IPS-18a (cell line): ENCODE data around the gene HIPK2.
A peak's percentile ranks its signal among the peaks of the same experiment; 100 is the strongest.

Experiments used
- H3K27ac ChIP-seq: one replicate; pipeline ENCODE4 v1.5.1; 2013; ENCODE audit warnings: low read length
- H3K27me3 ChIP-seq: one replicate; pipeline ENCODE4 v1.6.1; 2013; ENCODE audit warnings: mild to moderate bottlenecking, low read length; ENCODE audit not compliant: control insufficient read depth, insufficient read depth
- H3K36me3 ChIP-seq: one replicate; pipeline ENCODE4 v1.6.1; 2013; ENCODE audit warnings: low read depth, low read length; ENCODE audit not compliant: control insufficient read depth
- H3K4me1 ChIP-seq: one replicate; pipeline ENCODE4 v1.6.1; 2013; ENCODE audit warnings: low read depth, low read length; ENCODE audit not compliant: control insufficient read depth
- H3K4me3 ChIP-seq: one replicate; pipeline ENCODE4 v1.5.1; 2013; ENCODE audit warnings: low read length
- H3K9ac ChIP-seq: one replicate; pipeline ENCODE4 v1.6.1; 2013; ENCODE audit warnings: mild to moderate bottlenecking, low read length, moderate library complexity
- H3K9me3 ChIP-seq: one replicate; pipeline ENCODE4 v1.6.1; 2013; ENCODE audit warnings: low read depth, low read length; ENCODE audit not compliant: control insufficient read depth

HIPK2 gene

DNA sequence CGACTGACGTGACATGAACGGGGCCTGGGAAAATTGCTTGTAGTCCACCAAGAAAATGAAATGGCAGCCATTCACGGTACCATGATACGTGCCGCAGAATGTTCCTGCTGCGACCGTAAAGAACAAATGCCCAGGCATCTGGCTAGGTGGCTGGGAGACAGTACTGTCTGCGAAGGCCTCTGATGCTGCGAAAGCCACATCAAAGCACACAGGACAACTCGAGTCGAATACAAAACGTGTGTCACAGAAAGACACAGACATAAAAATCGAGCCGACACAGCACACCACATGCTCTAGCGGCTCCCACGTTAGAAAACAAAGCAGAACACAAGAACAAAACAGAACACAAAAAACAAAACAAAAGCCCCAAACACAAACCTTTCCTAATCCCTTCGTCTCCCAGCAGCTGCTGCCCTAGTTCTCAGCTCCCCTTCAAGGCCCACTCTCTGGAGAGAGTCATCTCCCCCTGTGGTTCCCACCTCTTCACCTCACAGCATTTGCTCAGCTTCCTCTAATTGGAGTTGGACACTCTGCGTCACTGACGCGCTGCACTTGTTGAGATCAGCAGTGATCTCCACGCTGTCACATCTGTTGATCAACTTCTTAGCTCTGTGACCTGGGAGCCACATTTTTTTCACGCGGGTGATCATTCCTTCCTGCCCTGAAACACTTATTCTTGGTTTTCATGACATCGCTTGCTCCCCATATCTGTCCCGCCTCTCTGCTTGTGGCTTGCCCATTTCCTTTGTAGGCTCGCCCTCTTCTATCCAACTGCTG, 142.1 kb downstream of the HIPK2 start:
- Histone ChIP-seq H3K27me3 (no peaks in the 10 kb centered on the region), H3K9me3 (no peaks in the 10 kb centered on the region), H3K9ac (no peak overlapping the region), H3K27ac (no peak overlapping the region), H3K36me3 (no peaks in the 10 kb centered on the region), H3K4me1 (no peaks in the 10 kb centered on the region), H3K4me3 (no peak overlapping the region)

DNA sequence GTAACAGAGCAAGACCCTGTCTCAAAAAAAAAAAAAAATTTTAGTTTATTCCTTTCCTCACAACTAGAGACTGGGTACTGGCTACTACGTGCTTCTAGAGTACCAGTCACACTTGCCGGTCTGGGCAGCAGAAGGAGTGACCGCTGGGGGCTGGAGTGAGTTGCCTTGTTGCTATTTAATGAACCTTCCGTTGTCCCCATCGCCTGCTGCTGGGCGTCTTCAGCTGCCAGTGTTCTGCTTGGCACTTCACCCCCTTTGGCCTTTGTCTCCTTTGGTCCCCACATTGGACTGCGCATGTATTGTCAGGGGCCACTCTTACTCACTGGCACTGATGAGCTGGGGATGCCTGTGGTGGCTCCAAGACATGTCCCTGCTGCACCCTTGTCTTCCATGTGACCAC, 143.7 kb downstream of the HIPK2 start:
- H3K27me3 ChIP-seq, result no peaks in the 10 kb centered on the region
- no peak overlapping the region for H3K9ac ChIP-seq
- no peaks in the 10 kb centered on the region for H3K36me3 ChIP-seq
- H3K4me3 ChIP-seq, result no peak overlapping the region
- no peak overlapping the region for H3K27ac ChIP-seq
- H3K9me3 ChIP-seq, result no peaks in the 10 kb centered on the region
- H3K4me1 ChIP-seq, result no peaks in the 10 kb centered on the region

DNA sequence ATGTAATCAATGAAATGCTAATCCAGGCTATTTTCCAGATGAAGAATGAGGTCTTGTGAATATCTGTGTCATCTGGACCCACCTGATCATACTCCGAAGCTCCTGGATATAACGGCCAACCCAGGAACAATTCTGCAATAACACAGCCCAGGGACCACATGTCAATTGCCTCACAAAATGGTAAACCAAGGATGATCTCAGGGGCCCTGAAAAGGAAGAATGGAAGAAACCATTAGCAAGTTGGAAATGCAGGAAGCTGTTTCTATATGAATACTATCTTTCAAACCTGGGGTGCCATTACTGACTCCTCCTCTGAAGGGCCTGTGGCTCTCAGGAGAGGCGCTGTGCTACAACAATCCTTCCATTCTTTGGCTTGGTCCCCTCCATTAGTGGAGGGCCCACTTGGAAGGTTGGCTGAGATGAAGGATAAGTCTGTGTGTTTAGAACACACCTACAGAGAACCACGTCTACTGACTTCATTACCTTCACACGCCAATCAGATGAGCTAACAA, 146.2 kb downstream of the HIPK2 start:
- no peak overlapping the region for H3K9ac ChIP-seq
- H3K27me3 ChIP-seq, result no peaks in the 10 kb centered on the region
- H3K4me1 ChIP-seq, result peaks cover 3% of the 10 kb centered on the region
- no peaks in the 10 kb centered on the region for H3K9me3 ChIP-seq
- H3K27ac ChIP-seq, result no peak overlapping the region
- no peaks in the 10 kb centered on the region for H3K36me3 ChIP-seq
- no peak overlapping the region for H3K4me3 ChIP-seq

DNA sequence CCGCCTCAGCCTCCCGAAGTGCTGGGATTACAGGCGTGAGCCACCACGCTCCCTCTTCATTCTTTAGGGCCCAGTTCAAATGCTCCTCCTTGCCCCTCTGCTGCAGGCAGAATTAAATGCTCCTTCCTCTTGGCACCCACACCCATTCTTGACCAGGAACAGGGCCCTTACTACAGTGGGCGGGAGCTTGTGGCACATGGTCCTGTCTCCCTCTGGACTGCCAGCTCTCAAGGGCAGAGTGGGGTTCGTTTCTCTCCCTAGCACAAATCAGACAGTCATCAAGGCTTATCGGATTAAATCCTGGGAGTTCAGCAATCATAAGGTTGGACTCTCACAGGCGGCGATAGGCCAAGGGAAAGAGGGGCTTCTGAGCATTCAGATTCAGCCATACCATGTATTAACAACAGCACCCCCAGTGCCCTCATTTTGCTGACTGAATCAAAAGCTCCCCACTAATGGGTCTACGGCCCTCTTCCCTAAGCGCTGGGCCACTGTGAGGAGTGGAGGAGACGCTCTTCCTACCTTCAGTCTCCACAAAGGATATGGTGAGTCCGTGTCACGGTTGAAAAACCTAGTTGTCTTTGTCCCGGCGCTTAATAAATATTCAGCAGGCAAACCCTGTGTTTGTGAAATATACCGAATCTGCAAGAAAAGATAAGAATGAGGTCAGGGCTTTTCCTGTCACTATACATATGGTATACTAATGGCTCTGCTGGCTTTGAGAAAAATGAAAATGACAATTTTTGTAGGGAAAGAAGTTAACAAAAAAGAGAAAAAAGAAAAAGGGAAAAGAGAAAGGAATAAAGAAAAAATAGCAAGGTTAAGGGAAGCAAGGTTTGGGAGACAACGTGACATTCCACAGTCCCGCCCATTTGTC, 146.9 kb downstream of the HIPK2 start:
- H3K9me3 ChIP-seq, result no peaks in the 10 kb centered on the region
- no peak overlapping the region for H3K9ac ChIP-seq
- no peak overlapping the region for H3K4me3 ChIP-seq
- no peaks in the 10 kb centered on the region for H3K27me3 ChIP-seq
- H3K36me3 ChIP-seq, result no peaks in the 10 kb centered on the region
- H3K4me1 ChIP-seq, result peaks cover 3% of the 10 kb centered on the region
- H3K27ac ChIP-seq, result no peak overlapping the region

DNA sequence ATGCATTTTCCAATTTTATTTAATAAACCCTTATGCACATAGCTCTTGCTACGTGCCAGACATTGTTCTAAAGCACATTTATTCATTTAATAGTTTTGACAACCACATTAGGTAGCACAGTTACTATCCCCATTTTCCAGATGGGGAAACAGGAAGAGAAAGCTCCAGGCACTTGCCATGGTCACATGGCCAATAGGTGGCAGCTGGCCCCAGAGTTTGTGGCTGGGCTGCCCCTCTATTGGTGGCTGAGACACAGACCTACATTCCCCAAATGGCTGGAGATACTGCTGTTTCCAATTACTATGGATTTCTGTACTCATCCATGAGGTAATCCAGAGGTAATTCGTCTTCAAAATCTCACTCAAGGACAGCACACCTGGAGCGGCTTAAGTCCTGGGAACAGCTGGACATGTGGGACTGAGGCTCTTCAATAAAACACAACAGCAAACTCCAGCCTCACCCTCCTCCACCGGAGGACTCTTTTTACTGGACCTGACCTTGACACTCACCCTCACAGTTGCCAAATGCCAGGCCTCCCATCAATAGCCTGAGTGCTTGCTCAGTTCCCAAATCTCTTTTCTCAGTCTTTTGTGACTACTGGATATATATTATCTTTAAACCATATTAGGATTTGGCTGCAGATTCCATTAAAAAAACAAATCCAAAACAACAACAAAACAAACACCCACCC, 148.3 kb downstream of the HIPK2 start:
- H3K27me3 ChIP-seq, result no peaks in the 10 kb centered on the region
- H3K27ac ChIP-seq, result no peak overlapping the region
- no peaks in the 10 kb centered on the region for H3K9me3 ChIP-seq
- no peak overlapping the region for H3K4me3 ChIP-seq
- no peak overlapping the region for H3K9ac ChIP-seq
- peaks cover 3% of the 10 kb centered on the region for H3K4me1 ChIP-seq
- peaks cover 4% of the 10 kb centered on the region for H3K36me3 ChIP-seq

DNA sequence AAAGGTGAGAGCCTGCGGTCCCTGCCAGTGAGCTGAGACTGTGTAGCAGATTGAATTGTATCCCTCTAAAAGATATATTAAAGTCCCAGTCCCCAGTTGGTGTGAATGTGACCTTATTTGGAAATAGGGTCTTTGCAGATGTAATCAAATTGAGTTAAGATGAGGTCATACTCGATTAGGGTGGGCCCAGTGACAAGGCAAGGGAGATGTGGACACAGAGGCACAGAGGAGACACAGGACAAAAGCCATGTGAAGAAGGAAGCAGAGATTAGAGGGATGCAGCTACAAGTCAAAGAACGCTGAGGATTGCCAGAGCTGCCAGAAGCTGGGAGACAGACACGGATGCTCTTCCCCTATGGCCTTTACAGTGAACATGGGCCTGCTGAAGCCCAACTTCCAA, 150.0 kb downstream of the HIPK2 start:
- peaks cover 4% of the 10 kb centered on the region for H3K36me3 ChIP-seq
- no peak overlapping the region for H3K4me3 ChIP-seq
- peak overlapping the region; percentile 11 for H3K27ac ChIP-seq
- H3K9me3 ChIP-seq, result no peaks in the 10 kb centered on the region
- peaks cover 3% of the 10 kb centered on the region for H3K4me1 ChIP-seq
- H3K27me3 ChIP-seq, result no peaks in the 10 kb centered on the region
- no peak overlapping the region for H3K9ac ChIP-seq

DNA sequence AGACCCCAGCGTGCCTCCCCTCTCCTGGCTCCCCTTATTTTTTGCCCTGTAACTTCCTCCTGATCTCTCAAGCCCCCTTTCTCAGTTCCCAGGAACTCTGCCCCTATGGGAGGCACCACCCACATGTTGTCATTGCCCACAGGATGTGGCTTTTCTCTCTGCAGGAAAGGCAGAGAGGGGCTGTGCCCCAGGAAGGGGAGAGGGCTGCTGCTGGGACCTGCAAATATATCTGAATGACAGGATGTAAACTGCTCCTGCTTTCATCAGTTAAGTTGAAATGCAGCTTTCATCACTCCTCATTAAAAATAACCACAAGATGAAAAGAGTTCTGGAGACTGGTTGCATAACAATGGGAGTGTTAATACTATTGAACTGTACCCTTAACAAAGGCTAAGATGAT, 151.0 kb downstream of the HIPK2 start:
- peaks cover 3% of the 10 kb centered on the region for H3K4me1 ChIP-seq
- no peaks in the 10 kb centered on the region for H3K27me3 ChIP-seq
- peaks cover 4% of the 10 kb centered on the region for H3K36me3 ChIP-seq
- no peak overlapping the region for H3K27ac ChIP-seq
- no peak overlapping the region for H3K4me3 ChIP-seq
- H3K9me3 ChIP-seq, result no peaks in the 10 kb centered on the region
- H3K9ac ChIP-seq, result no peak overlapping the region

DNA sequence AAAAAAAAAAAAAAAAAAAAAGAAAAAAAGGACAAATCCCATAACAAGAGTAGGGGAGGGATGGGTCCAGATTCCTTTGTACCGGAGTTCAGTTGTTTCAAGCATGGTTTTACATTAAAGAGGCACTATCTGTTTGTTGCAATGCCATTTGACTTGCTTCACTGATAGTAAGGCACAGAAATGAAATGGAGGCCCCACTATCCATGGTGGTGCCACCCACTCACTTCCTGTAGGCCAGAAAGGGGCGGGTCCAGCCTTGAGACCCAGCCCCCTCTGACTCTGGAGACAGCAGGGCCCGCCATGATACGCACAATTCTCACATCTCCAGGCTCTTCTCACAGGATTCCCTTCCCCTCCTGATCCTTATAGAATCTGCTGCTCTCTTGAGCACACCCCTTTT, 154.3 kb downstream of the HIPK2 start:
- H3K4me3 ChIP-seq, result no peak overlapping the region
- H3K4me1 ChIP-seq, result peaks cover 6% of the 10 kb centered on the region
- H3K27me3 ChIP-seq, result no peaks in the 10 kb centered on the region
- no peak overlapping the region for H3K9ac ChIP-seq
- peaks cover 4% of the 10 kb centered on the region for H3K36me3 ChIP-seq
- no peak overlapping the region for H3K27ac ChIP-seq
- H3K9me3 ChIP-seq, result no peaks in the 10 kb centered on the region

DNA sequence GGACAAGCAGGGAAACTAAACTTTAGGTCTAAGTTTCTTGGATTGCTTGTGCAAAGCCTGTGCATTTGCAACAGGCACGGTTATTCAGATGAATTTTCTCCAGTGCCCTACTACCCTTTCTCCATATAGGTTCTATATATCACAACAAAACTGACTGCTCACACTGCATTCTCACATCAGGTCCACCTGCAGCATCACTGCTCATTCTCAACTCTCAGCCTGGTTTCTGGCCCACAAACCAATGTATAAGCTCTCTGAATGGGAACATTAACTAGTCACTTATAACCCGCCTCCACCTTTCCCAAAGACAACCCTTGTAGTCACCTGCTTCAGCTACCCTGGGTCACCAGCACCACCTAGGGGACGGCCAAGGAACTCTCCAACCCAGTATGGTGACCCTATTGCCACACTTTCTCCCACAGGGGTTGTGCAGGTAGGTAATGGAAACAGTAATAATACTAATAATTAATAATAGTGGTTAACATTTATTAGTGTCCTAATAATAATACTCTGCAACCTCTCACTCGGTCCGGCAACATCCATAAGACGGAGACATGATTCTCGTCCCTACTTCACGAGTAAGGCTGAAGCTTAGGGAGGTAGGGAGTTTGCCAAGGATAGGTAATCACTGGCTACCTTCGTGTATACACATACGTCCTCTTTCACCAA, 157.0 kb downstream of the HIPK2 start:
- Histone ChIP-seq H3K4me3 (no peak overlapping the region), H3K9me3 (no peaks in the 10 kb centered on the region), H3K27ac (no peak overlapping the region), H3K4me1 (peaks cover 3% of the 10 kb centered on the region), H3K27me3 (no peaks in the 10 kb centered on the region), H3K36me3 (peaks cover 4% of the 10 kb centered on the region), H3K9ac (no peak overlapping the region)

DNA sequence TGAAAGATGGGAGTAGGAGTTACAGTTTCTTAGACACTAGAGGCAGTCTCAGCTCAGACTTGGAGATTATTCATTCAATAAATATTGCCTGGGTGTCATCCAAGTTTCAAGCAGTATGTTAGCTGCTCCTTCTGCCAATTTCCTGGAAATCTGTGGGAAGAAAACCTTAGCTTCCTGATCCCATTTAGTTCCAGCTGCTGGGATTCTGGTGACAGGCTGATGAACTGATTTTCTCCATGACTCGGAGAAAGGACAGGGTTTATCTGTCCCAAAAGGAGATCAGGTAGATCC, 158.5 kb downstream of the HIPK2 start:
- no peak overlapping the region for H3K9ac ChIP-seq
- H3K4me3 ChIP-seq, result no peak overlapping the region
- no peaks in the 10 kb centered on the region for H3K9me3 ChIP-seq
- no peak overlapping the region for H3K27ac ChIP-seq
- no peaks in the 10 kb centered on the region for H3K27me3 ChIP-seq
- H3K36me3 ChIP-seq, result no peaks in the 10 kb centered on the region
- peaks cover 8% of the 10 kb centered on the region for H3K4me1 ChIP-seq
